ENCODE measurements around the gene FDPS.
"Not testable (repeated sequence)": the region's sequence is repeated elsewhere in the genome, so short reads cannot be mapped to it uniquely, and the experiment has no call there.

Gene FDPS

DNA sequence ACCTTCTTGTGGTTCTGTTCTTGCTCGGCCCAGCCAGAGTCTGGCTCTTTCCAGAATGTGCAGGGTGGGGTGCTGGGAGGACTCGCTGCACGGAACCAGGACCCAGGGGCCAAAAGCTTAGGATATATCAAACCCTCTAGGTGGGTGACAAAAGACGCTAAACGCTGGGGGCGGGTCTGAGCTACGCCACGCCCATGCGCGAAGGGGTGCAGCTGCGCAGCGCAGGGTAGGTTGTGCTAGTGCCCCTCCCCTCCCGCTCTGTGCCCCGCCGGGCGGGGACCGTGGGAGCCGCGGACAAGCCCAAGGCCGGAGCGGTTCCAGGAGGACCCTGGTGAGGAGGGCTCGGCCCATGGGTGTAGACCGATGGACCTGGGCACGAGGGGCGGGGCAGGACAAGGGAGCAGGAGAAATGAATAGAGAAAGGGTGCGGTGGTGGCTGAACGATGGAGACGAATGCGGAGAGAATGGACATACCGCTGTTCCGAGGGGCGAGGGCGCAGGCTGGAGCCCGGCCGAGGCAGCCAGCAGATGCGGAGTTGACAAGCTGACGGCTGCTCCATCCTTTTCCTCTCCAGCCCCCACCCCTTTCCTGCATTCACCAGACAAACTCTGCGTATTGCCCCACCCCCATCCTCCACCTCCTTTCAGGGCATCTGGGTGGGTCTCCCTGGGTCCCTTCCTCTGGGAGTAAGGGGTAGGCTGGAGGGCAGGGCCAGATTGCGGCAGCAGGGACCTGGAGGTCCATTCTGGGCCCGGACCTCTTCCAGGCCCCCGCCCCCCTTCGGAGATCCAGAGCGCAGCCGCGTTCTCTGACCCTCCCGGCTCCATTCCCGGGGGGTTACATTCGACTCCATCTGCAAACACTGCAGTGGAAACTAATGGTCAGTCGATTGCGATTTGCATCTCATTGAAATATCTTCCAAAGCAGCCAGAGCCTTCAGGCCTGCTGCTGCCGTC, 12.3 kb downstream of the FDPS start, which contains the start of gene RUSC1:
Gene RUSC1, plus strand, starts transcription at position 234 of the 957 bp plus-strand sequence. CDS start 880 bp downstream, outside the sequence.
- peak; percentile 79 for DNase-seq

DNA sequence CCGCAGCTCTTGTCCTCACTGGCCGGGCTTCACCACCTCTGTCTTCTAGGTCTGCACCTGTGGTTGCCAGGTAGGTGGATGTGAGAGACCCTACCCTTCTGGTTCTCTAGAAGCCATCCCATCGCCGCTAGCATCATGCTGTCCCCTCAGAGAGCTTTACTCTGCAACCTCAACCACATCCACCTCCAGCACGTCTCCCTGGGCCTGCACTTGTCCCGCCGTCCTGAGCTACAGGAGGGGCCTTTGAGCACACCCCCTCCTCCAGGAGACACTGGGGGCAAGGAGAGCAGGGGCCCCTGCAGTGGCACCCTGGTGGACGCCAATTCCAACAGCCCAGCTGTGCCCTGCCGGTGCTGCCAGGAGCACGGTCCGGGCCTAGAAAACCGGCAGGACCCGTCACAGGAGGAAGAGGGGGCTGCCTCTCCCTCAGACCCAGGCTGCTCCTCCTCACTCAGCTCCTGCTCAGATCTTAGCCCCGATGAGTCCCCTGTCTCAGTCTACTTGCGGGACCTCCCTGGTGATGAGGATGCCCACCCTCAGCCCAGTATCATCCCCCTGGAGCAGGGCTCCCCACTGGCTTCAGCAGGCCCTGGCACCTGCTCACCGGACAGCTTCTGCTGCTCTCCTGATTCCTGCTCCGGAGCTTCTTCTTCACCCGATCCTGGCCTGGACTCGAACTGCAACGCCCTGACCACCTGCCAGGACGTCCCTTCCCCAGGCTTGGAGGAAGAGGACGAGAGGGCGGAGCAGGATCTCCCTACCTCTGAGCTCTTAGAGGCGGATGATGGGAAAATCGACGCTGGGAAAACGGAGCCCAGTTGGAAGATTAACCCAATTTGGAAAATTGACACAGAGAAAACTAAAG, 13.2 kb downstream of the FDPS start:
- no peak for DNase-seq

DNA sequence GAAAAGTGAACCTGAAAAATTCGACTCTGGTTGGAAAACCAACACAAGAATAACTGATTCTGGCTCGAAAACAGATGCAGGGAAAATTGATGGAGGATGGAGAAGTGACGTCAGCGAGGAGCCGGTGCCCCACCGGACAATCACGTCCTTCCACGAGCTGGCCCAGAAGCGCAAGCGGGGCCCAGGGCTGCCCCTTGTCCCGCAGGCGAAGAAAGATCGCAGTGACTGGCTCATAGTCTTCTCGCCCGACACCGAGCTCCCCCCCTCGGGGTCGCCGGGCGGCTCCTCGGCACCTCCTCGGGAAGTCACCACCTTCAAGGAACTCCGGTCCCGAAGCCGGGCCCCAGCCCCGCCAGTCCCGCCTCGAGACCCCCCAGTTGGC, 13.9 kb downstream of the FDPS start:
- DNase-seq, result peak; percentile 29

DNA sequence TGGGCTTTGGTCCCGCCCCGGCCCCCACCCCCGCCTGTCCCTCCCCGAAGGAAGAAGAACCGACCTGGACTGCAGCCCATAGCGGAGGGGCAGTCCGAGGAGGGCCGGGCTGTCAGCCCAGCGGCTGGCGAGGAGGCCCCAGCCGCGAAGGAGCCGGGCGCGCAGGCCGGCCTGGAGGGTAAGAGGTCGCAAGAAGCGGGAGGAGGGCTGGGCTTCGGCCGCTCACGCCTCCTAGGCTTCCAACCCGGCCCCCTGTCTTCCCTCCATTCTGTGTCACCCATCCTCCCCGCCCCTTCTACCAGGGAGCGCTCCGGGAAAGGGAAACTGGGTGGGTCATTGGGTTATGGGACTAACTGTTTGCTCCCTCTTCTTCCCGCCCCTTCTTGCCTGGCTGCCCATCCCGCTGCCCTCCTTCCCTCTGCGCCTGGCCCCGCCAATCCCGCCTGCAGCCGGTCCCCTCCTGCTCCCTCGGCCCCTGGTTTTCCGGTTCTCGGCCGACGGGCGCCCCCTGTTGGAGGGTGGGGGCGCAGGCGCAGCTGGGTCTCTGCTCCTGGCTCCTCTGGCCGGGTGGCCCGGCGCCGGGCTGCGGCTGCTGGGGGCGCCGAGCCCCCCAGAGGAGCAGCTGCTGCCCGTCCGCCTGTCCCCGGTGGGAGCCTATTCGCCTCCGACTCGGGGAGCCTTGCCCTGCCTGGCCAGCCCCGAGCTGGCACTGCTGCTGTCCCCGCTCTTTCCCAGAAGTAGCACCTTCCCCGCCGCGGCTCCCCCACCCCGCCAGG, 14.5 kb downstream of the FDPS start:
- DNase-seq, result peak; percentile 87

DNA sequence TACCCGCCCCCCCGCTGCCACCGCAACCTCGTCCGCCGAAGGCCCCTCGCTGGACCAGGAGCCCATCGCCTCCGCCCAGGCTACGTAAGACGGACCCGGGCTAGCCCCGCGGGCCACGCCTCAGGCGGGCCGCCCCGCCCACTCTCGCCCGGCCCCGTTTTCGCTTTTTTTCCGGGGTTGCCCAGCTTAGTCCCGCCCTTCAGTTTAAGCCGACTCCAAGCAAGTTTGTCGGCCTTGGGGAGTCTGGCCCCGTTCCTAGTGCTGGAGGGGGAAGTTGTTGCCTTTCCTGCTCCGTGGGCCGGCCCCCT, 15.0 kb downstream of the FDPS start:
- DNase-seq, result peak; percentile 80

DNA sequence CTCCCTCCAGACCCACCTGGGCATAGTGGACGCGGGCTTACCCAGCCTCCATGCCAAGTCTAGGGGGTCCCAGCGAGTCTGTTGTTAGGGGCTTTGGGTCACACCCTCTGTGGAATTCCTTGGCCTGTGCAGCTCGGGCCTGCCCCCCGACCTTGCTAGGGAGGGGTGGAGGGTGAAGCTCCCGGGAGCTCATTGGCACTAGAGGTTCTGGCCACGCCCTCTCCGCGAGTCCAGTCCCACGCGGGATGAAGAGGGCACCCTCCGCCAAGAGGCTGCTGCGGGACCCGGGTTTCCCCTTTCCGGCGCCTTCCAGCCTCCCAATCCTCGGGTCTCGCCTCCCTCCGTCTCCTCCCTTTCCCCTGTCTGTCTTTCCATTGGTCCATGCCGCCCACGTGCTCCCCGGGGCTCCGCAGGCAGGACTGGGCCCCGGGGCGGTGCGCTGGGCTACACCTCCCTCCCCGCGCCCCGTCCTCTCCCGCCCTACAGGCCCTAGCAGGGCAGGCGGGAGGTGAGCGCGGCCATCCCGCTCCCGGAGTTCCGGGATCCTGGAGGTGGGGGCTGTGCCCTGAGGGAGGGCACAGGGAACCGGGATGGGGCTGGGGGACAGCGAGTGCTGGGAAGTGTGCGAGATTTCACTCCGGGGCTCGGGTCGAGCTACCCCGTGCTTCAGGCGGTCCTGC, 15.5 kb downstream of the FDPS start:
- peak; percentile 82 for DNase-seq

DNA sequence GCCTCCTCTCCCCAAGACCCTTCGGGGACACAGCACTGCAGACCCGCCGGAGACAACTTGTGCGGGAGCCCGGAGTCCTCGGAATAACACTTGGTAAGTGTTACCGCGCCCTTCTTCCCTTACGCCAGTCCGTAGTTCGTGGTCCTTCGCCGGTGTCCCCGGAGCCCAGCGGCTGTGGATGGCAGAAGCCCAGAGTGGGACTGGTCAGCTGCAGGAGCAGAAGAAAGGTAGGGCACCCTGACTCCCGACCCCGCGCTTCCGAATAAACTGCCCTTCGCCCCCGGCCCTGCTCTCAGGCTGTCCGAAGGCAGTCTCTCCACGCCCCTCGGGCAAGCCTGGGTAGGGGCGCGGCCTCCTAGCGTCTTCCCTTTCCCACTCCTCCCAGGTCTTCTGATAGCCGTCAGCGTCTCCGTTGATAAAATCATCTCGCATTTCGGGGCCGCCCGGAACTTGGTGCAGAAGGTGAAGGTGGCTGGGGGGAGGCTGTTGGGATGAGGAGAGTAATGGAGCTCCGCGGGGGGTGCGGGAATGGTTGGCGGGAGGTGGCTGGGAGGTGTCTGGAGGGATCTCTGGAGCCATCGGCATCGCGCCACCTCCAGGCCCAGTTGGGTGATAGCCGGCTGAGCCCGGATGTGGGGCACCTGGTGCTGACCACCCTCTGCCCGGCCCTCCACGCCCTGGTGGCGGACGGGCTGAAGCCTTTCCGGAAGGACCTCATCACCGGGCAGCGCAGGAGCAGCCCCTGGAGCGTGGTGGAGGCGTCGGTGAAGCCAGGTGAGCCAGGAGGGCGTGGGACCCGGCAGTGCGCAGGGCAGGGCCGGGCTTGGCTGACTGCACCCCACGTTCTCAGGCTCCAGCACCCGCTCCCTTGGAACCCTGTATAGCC, 16.3 kb downstream of the FDPS start:
- DNase-seq, result no peak

DNA sequence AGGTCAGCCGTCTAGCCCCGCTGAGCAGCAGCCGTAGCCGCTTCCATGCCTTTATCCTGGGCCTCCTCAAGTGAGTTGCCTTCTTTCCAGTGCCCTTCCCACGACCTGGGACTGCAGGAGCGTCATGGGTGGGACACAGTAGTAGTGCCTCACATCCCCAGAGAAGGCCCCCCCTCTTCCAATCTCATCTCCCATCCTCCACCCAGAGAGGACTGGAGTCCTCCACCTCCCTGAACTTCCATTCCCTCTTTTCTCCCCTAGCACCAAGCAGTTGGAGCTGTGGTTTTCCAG, 16.9 kb downstream of the FDPS start:
- DNase-seq, result no peak

DNA sequence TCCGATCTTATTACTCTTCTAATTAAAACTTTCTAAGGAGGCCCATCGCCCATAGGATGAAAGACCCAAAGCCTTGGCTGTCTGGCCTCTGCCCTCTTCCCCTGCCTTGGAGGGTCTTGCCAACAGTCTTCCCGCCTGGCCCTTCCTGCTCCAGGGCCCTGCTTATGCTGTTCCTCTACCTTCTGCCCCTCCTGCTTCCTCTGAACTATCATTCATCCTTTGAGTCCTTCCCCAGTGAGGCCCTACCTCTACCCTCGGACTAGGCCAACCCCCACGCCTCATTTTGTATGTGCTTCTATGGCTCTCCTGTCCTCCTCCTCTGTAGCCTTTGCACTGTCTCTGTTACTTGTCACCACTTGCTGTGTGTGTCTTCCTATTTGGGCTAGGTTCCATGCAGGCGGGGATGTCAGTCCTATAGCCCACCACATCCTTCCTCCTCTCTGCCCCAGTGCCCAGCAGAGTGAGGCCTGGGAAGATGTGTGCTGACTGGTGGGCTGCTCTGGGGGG, 17.4 kb downstream of the FDPS start:
- DNase-seq, result no peak

DNA sequence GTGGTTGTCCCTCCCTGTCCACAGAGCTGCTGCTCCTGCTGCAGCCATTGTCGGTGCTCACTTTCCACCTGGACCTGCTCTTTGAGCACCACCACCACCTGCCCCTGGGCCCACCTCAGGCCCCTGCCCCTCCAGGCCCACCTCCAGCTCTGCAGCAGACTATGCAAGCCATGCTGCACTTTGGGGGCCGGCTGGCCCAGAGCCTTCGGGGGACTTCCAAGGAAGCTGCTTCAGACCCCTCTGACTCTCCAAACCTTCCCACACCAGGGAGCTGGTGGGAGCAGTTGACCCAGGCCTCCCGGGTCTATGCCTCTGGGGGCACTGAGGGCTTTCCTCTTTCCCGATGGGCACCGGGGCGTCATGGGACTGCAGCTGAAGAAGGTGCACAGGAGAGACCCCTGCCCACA, 18.0 kb downstream of the FDPS start:
- no peak for DNase-seq

DNA sequence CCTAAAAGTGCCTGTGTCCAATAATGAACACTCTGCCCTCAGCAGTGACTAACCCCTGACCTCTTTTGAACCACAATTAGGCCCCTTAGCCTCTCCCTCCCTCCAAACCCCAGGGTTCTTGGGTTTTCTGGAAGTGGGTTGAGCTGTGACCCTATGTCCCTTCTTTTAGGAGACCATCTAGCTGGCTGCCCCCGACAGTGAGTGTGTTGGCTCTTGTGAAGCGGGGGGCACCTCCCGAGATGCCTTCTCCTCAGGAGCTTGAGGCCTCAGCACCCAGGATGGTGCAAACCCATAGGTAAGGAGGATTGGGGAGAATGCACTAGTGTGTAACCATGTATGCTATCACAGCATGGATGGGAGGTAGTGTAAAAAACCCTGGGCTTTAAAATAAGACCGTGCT, 19.3 kb downstream of the FDPS start:
- no peak for DNase-seq

DNA sequence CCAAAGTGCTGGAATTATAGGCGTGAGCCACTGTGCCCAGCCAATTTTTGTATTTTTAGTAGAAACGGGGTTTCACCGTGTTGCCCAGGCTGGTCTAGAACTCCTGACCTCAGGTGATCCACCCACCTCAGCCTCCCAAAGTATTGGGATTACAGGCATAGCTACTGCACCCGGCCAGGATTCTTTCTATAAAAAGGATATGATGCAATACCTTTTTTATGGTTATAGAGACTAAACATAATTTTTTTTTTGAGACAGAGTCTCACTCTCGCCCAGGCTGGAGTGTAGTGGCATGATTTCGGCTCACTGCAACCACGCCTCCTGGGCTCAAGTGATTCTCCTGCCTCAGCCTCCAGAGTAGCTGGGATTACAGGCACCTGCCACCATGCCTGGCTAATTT, 20.2 kb downstream of the FDPS start:
- not testable (repeated sequence) for DNase-seq

DNA sequence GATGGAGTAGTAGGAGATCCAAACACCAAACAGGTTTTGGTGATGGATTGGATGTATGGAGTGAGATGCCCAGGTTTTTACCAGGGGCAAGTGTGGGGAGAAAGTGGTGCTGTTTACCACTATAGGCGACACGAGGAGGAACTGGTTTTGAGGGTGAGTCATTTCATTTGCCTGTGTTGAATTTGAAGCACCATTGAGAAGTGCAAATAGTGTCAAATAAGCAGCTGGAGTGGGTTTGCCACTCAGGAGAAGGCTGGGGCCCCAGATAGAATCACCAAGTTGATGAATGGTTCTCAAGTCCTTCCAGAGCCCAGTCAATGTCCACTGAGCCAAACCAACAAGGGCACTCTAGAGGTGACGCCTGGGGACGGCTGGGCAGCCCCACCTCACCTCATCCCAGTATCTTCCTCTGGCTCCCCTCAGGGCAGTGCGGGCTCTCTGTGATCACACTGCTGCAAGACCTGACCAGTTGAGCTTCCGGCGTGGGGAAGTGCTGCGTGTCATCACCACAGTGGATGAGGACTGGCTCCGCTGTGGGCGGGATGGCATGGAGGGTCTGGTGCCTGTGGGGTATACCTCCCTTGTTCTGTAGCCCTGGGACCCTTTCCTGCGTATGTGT, 21.4 kb downstream of the FDPS start:
- DNase-seq, result no peak

DNA sequence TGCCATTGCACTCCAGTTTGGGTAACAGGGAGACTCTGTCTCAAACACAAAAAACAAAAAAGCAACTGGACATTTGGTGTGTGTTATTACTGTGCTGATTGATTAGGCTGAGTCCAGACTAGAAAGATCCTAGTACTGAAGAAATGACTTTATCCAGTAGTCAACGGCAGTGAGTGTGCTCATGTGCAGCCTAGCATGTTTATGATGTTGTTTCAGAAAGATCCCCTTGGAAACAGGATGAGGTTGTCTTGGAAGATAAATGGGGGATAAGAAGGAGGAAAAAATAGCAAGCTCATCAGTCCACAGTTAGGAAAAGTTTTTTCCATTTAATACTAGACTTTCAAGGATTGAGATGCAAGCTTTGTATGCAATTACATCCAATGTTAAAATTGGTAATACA, 26.3 kb downstream of the FDPS start:
- no peak for DNase-seq

DNA sequence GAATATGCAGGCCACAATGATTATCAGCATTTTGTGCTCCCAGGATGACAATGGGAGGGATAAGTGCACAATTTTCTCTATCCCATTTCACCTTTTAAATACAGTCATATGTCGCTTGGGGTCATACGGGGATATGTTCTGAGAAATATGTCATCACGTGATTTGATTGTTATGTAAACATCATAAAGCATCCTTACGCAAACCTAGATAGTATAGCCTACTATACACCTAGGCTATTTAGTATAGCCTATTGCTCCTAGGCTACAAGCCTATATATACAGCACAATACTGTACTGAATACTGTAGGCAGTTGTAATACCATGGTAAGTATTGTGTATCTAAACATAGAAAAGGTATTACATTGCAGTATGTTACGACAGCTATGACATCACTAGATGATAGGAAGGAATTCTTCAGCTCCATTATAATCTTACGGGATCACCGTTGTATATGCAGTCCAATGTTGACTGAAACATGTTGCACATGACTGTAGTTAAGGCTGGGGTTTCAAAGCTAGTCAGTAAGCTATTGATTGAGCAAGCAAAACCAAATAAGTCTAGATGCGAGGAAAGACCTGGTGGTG, 30.9 kb downstream of the FDPS start:
- DNase-seq, result no peak

DNA sequence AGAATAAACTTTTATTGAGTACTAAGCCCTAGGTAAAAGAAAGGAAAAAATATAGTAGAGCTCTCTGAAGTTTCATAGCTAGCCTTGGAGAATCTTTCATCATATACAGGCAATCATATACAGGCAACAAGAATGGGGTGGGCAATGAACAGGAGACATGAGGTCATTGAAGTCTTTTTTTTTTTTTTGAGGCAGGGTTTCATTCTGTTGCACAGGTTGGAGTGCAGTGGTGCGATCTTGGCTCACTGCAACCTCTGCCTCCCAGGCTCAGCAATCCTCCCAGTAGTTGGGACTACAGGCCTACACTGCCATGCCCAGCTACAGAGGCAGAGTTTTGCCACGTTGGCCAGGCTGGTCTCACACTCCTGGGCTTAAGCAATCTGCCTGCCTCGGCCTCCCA, 34.2 kb downstream of the FDPS start:
- no peak for DNase-seq

DNA sequence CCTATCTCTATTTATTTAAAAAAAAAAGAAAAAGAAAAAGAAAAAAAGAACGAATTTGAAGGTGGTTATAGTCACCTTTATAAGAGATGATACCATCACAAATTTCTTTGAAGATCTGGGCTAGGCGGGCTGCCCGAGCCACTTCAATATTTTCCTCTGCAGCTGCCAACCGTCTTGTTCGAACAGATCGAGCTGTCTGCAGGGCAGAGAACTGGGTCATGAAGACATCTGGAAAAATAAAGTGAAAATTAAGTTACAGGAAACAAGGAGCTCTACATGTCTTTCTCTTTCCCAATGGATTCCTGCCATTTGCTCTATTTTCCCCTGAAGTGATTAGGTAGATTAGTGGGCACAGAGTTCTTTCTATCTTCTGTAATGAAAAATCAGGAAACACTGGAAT, 44.0 kb downstream of the FDPS start:
- DNase-seq, result no peak

DNA sequence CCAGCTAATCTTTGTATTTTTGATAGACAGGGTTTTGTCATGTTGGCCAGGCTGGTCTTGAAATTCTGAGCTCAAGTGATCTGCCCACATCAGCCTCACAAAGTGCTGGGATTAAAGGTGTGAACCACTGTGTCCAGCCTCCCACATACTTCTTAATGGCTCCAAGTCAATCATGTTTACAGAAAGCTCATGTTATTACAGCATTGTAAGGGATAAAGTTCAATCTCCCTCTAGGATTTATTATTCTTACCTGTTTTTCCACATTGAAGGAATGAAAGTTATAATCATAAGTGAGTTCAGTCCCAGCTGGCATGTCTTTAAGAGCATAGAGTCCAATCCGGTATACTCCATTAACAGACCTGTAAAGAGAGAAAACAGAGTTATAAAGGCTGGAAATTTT, 51.4 kb downstream of the FDPS start:
- no peak for DNase-seq
